Epithelial cell of proximal tubule (primary cell): ENCODE results near the gene HCAR3. TPM values are rescaled to one million over a fixed set of nuclear protein-coding genes. Genes with fewer than 3 reads are reported as not detected.
"Not testable (repeated sequence)": the region's sequence is repeated elsewhere in the genome, so short reads cannot be mapped to it uniquely, and the experiment has no call there.

Experiments
- DNase-seq: peaks from one replicate; pipeline ENCODE4 v3.0.0-alpha.2; 2011; ENCODE audit warnings: low read depth
- H3K4me3 ChIP-seq: 2 replicates; pipeline ENCODE4 v1.5.1; 2011; ENCODE audit warnings: low read depth, mild to moderate bottlenecking, low read length
- total RNA-seq: library from RNA; depleted of rRNA; stranded (reverse); fragments of >200 nt; gene quantifications from 2 replicates; pipeline ENCODE4 v1.2.3, GENCODE V29; 2015
- TF ChIP-seq, protein P1 (sequence below): conservative IDR thresholded peaks from 2 replicates; pipeline ENCODE4 v1.5.1; 2012; ENCODE audit warnings: low read depth, mild to moderate bottlenecking, low read length

The HCAR3 gene
- total RNA-seq, 1 donor from 2014 or later = not detected

DNA sequence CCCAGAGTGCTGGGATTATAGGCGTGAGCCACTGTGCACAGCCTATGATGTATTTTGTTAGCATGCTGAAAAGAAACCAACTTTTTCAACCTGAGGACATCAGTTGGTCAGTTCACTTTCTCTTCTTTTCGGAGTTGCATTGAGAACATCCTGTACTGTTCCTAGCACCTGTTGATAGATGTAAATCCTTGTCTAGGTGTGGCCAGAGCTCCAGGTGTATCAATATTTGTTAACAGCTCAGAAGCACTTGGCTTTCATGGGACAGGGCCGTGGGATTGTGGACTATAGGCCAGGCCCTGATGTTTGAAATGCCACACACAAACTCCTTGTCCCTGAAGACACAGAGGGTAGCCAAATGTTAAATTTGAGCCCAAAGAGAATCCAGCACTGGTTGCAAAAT is 28.3 kb downstream of the HCAR3 start:
- TF ChIP-seq, protein P1, sequence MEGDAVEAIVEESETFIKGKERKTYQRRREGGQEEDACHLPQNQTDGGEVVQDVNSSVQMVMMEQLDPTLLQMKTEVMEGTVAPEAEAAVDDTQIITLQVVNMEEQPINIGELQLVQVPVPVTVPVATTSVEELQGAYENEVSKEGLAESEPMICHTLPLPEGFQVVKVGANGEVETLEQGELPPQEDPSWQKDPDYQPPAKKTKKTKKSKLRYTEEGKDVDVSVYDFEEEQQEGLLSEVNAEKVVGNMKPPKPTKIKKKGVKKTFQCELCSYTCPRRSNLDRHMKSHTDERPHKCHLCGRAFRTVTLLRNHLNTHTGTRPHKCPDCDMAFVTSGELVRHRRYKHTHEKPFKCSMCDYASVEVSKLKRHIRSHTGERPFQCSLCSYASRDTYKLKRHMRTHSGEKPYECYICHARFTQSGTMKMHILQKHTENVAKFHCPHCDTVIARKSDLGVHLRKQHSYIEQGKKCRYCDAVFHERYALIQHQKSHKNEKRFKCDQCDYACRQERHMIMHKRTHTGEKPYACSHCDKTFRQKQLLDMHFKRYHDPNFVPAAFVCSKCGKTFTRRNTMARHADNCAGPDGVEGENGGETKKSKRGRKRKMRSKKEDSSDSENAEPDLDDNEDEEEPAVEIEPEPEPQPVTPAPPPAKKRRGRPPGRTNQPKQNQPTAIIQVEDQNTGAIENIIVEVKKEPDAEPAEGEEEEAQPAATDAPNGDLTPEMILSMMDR = no peak
- H3K4me3 ChIP-seq = no peak overlapping the region
- DNase-seq = no peak

- H3K4me3 ChIP-seq = no peak overlapping the region
- no peak for DNase-seq
- TF ChIP-seq, protein P1 = no peak
Measured at GRCh38 chr12:122687086-122687485, 29.5 kb downstream of the HCAR3 start.

GRCh38 chr12:122686538-122686937 is 30.1 kb downstream of the HCAR3 start:
- no peak for DNase-seq
- H3K4me3 ChIP-seq = no peak overlapping the region
- TF ChIP-seq, protein P1 = no peak

DNA sequence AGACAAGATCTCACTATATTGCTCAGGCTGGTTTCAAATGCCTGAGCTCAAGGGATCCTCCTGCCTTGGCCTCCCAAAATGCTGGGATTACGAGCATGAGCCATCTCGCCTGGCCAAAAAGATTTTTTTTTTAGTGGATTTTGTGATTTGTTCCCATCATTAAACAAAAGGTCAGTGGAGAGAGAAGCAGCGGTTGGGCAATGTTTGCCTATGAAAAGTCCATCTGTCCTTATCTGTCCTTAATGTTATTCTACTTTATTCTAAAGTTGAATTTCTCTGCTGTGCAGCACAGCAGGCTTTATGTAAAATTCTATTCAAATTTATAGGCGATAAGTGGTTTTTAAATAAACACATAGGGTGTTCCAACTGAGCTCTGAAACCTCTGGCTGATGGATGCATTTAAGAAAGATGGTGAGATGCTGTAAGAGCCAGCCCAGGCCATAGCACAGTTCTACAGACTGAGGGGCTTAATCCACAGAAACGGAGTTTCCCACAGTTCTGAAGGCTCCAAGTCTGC is 32.3 kb downstream of the HCAR3 start:
- no peak for DNase-seq
- TF ChIP-seq, protein P1 = no peak
- no peak overlapping the region for H3K4me3 ChIP-seq

DNA sequence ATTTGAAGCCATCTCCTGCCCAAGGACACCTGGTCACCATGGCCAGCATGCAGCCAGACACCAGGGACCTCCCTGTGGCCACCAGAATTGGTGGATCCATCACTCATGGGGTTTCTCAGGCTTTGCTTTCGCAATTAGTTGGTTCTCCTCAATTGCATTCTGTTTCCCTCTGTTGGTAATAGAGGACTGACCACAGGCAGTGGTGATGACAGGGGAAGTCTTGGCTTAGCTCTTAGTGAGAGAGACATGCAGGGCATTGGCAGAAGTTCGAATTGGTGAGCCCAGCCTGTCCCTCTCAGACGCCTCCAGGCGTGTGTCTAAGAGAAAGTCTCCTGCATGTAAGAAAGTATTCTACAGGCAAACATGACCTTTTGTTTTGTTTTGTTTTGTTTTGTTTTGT is 34.8 kb downstream of the HCAR3 start:
- DNase-seq = no peak
- TF ChIP-seq, protein P1 = no peak
- no peak overlapping the region for H3K4me3 ChIP-seq

DNA sequence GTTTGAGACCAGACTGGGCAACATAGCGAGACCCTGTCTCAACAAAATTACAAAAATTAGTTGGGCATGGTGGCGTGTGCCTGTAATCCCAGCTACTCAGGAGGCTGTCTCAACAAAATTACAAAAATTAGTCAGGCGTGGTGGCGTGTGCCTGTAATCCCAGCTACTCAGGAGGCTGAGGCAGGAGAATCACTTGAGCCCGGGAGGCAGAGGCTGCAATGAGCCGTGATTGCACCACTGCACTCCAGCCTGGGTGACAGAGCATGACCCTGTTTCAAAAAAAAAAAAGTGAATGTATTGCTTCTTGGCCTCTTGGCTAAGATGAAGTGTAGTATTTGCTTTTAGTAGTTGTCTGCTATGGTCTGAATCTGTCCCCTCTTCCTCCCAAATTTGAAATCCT is 35.6 kb downstream of the HCAR3 start:
- not testable (repeated sequence) for DNase-seq, H3K4me3 ChIP-seq

GRCh38 chr12:122676781-122677180 is 39.8 kb downstream of the HCAR3 start:
- not testable (repeated sequence) for DNase-seq

GRCh38 chr12:122676015-122676414 is 40.6 kb downstream of the HCAR3 start:
- DNase-seq, H3K4me3 ChIP-seq: not testable (repeated sequence)

More at GRCh38 chr12:122676781-122677180, 39.8 kb downstream of the HCAR3 start:
- H3K4me3 ChIP-seq = not testable (repeated sequence)

DNA sequence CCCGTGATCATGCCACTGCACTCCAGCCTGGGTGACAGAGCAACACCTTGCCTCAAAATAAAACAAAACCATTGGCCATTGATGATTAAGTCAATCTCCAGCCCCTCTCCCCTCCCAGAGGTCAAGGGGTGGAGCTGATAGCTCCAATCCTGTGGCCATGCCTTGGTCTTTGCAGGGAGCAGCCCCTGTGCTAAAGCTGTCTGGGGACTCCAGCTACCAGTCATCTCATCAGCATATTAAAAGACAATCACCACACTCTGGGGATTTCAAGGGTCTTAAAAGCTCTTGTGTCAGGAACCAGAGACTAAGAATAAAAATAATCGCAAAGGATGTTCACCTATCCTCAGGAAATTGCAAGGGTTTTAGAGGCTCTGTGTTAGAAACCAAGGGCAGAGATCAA is 44.1 kb downstream of the HCAR3 start:
- TF ChIP-seq, protein P1 = no peak
- DNase-seq = no peak
- no peak overlapping the region for H3K4me3 ChIP-seq
